ENCODE measurements around the gene SNIP1.

The SNIP1 gene

DNA sequence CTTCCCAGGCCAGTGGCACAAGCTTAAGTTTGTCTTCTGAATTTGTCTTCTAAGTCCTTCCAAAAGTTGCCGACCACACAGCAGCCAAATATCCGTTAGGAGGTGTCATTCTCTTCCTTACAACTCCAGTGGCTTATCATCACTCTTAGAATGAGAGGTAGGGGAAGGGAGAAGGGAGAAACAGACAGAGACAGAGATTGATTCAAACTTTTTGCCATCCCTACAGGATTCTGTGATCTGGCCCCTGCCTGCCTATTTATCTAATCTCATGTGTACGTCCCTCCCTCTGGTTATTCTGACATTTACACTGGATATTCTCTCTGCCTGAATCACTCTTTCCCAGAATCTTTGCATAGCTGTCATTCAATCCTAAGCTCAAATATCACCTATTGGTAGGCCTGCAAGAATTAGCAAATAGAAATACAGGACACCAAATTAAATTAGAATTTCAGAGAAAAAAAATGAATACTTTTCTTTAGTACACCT lies 42.1 kb upstream of the SNIP1 start:
- H3K14ac ChIP-seq (ENCODE audit: low read length in 2 of 2), result no peak overlapping the region
- no peak overlapping the region for H2BK120ac ChIP-seq (ENCODE audit: low read depth, low read length)
- peak overlapping the region; percentile 93 for H2AFZ ChIP-seq (ENCODE audit: low read depth, low read length)
- H3K9me3 ChIP-seq (ENCODE audit: control insufficient read depth, low read length), result no peaks in the 10 kb centered on the region
- H3K36me3 ChIP-seq (ENCODE audit: control insufficient read depth in 1 of 2, insufficient read depth in 2 of 2, low read depth in 1 of 2, low read length in 2 of 2), result peaks cover 3 to 25% of the 10 kb centered on the region in 2 experiments
- WGBS, result no CpG with 5 or more reads among the region's 3 CpGs
- no peak overlapping the region for H3K18ac ChIP-seq (ENCODE audit: low read depth in 1 of 2, low read length in 2 of 2)
- no peak overlapping the region for H3K4ac ChIP-seq (ENCODE audit: low read depth in 1 of 2, low read length in 2 of 2)
- H3K4me1 ChIP-seq (ENCODE audit: control insufficient read depth, insufficient read depth, low read depth, low read length), result peaks cover 4% of the 10 kb centered on the region
- no peak for DNase-seq
- peaks cover 0 to 4% of the 10 kb centered on the region in 2 experiments for H3K27me3 ChIP-seq (ENCODE audit: control insufficient read depth in 1 of 2, insufficient read depth in 1 of 2, low read length in 2 of 2)
- H3K27ac ChIP-seq (ENCODE audit: low read length, poor library complexity, severe bottlenecking), result no peak overlapping the region
- no peak overlapping the region for H2BK5ac ChIP-seq (ENCODE audit: low read depth, low read length, poor library complexity, severe bottlenecking)
- no peak overlapping the region for H2BK15ac ChIP-seq (ENCODE audit: low read depth, poor library complexity, severe bottlenecking)
- peak overlapping the region; percentile 99 for H3K9ac ChIP-seq (ENCODE audit: low read length)
- peak overlapping the region in 1 of 2 experiments; percentile 21 for H2BK12ac ChIP-seq (ENCODE audit: low read length in 2 of 2)
- no peak overlapping the region for H4K8ac ChIP-seq (ENCODE audit: low read length)
- H3K79me1 ChIP-seq (replicated peaks; ENCODE audit: low read length, poor library complexity, severe bottlenecking), result no peaks in the 10 kb centered on the region
- no peak overlapping the region for H2AK5ac ChIP-seq (ENCODE audit: low read length, severe bottlenecking)
- H3K23ac ChIP-seq (ENCODE audit: low read length in 2 of 2), result no peak overlapping the region
- peak overlapping the region; percentile 62 for H3K4me2 ChIP-seq (ENCODE audit: low read length, poor library complexity, severe bottlenecking)
- H4K91ac ChIP-seq (ENCODE audit: low read length), result no peak overlapping the region
- peak overlapping the region; percentile 58 to 99 for H3K4me3 ChIP-seq (ENCODE audit: insufficient read depth in 1 of 2, low read depth in 1 of 2, low read length in 2 of 2)

DNA sequence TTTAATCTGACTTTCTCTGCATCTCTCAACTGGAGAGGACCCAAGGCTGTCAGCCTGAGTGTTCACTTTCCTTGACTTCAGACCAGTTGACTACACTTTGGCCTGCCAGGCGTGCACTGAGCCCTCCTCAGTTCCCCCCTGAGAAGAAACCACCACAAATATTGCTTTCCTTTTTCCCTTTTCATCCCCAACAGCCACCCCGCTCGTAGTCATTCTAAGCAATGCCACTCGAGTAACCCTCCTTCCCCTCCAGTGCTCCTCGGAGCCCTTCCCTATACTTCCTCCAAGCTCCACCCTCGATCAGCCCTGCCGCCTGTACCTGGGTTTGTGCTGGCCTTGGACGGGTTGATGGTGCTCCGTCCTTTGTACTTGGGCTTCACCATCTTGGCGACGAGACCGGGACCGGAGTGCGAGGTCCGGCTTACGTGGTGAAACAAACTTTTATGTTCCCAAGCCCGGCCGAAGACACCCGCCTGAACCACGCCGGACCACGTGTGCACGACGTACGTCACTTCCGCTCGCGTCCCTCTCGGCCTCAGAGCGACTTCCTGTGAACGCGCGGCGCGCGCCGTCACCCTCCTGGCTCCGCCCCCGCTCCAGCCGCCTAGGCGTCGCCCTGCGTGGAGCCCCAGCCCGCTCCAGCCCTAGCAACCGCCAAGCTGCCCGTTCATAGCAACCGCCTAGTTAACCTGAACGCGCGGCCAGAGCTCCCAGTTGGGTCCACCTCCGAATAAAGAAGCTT lies 41.5 kb upstream of the SNIP1 start, which contains the start of gene GNL2:
TSS of gene GNL2 (minus strand) at position 498 of the 742 bp plus-strand sequence. CDS start at position 383, 115 bp downstream.
- H3K4me3 ChIP-seq (ENCODE audit: insufficient read depth in 1 of 2, low read depth in 1 of 2, low read length in 2 of 2), result peak within 1 kb of the TSS; percentile 90 to 99
- peaks cover 2% of the 10 kb centered on the region for H3K79me1 ChIP-seq (replicated peaks; ENCODE audit: low read length, poor library complexity, severe bottlenecking)
- peaks cover 4% of the 10 kb centered on the region for H3K4me1 ChIP-seq (ENCODE audit: control insufficient read depth, insufficient read depth, low read depth, low read length)
- peak; percentile 97 for DNase-seq
- no peak within 1 kb of the TSS for H2BK5ac ChIP-seq (ENCODE audit: low read depth, low read length, poor library complexity, severe bottlenecking)
- peaks cover 3 to 31% of the 10 kb centered on the region in 2 experiments for H3K36me3 ChIP-seq (ENCODE audit: control insufficient read depth in 1 of 2, insufficient read depth in 2 of 2, low read depth in 1 of 2, low read length in 2 of 2)
- H2BK15ac ChIP-seq (ENCODE audit: low read depth, poor library complexity, severe bottlenecking), result peak within 1 kb of the TSS; percentile 93
- H3K9ac ChIP-seq (ENCODE audit: low read length), result peak within 1 kb of the TSS; percentile 99
- H2BK120ac ChIP-seq (ENCODE audit: low read depth, low read length), result no peak within 1 kb of the TSS
- no peaks in the 10 kb centered on the region for H3K9me3 ChIP-seq (ENCODE audit: control insufficient read depth, low read length)
- H3K23ac ChIP-seq (ENCODE audit: low read length in 2 of 2), result no peak within 1 kb of the TSS
- no peak within 1 kb of the TSS for H2AK5ac ChIP-seq (ENCODE audit: low read length, severe bottlenecking)
- 0% methylated on average over 50 of the region's 51 CpGs for WGBS
- peak within 1 kb of the TSS; percentile 85 for H4K91ac ChIP-seq (ENCODE audit: low read length)
- H3K27ac ChIP-seq (ENCODE audit: low read length, poor library complexity, severe bottlenecking), result peak within 1 kb of the TSS; percentile 58
- H3K4ac ChIP-seq (ENCODE audit: low read depth in 1 of 2, low read length in 2 of 2), result peak within 1 kb of the TSS; percentile 14 to 84
- H3K27me3 ChIP-seq (ENCODE audit: control insufficient read depth in 1 of 2, insufficient read depth in 1 of 2, low read length in 2 of 2), result no peaks in the 10 kb centered on the region
- H2AFZ ChIP-seq (ENCODE audit: low read depth, low read length), result peak within 1 kb of the TSS; percentile 93
- H3K14ac ChIP-seq (ENCODE audit: low read length in 2 of 2), result no peak within 1 kb of the TSS
- peak within 1 kb of the TSS; percentile 87 for H3K4me2 ChIP-seq (ENCODE audit: low read length, poor library complexity, severe bottlenecking)
- peak within 1 kb of the TSS in 1 of 2 experiments; percentile 21 for H2BK12ac ChIP-seq (ENCODE audit: low read length in 2 of 2)
- H4K8ac ChIP-seq (ENCODE audit: low read length), result no peak within 1 kb of the TSS
- H3K18ac ChIP-seq (ENCODE audit: low read depth in 1 of 2, low read length in 2 of 2), result peak within 1 kb of the TSS; percentile 85 to 95

DNA sequence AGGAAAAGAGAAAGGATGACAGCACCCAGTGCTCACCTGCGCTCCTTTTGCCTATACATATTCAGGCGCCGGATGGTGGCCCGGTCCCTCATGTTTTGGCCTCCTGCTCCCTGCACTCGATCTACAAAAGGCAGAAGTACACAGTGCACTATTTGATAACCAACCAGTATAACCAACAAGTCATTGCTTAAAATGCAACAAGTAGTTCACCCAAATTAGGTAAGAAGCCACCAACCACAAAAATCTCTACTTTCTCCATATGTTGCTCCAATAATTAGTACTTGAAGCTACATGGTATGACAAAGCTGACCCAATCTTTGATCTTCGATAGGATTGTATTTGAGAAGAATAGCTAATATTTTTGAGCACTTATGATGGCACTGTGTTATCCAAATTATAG lies 39.6 kb upstream of the SNIP1 start:
- Histone ChIP-seq H3K18ac (ENCODE audit: low read depth in 1 of 2, low read length in 2 of 2) (no peak overlapping the region), H2AK5ac (ENCODE audit: low read length, severe bottlenecking) (no peak overlapping the region), H3K36me3 (ENCODE audit: control insufficient read depth in 1 of 2, insufficient read depth in 2 of 2, low read depth in 1 of 2, low read length in 2 of 2) (peaks cover 10 to 49% of the 10 kb centered on the region in 2 experiments), H2BK5ac (ENCODE audit: low read depth, low read length, poor library complexity, severe bottlenecking) (no peak overlapping the region), H2BK120ac (ENCODE audit: low read depth, low read length) (no peak overlapping the region), H3K14ac (ENCODE audit: low read length in 2 of 2) (no peak overlapping the region), H3K23ac (ENCODE audit: low read length in 2 of 2) (no peak overlapping the region), H3K4ac (ENCODE audit: low read depth in 1 of 2, low read length in 2 of 2) (no peak overlapping the region), H2BK12ac (ENCODE audit: low read length in 2 of 2) (no peak overlapping the region), H4K91ac (ENCODE audit: low read length) (no peak overlapping the region), H4K8ac (ENCODE audit: low read length) (no peak overlapping the region), H3K9ac (ENCODE audit: low read length) (no peak overlapping the region), H3K4me2 (ENCODE audit: low read length, poor library complexity, severe bottlenecking) (no peak overlapping the region), H3K27me3 (ENCODE audit: control insufficient read depth in 1 of 2, insufficient read depth in 1 of 2, low read length in 2 of 2) (no peaks in the 10 kb centered on the region), H2BK15ac (ENCODE audit: low read depth, poor library complexity, severe bottlenecking) (no peak overlapping the region), H3K9me3 (ENCODE audit: control insufficient read depth, low read length) (no peaks in the 10 kb centered on the region), H3K4me1 (ENCODE audit: control insufficient read depth, insufficient read depth, low read depth, low read length) (peaks cover 4% of the 10 kb centered on the region), H2AFZ (ENCODE audit: low read depth, low read length) (no peak overlapping the region), H3K4me3 (ENCODE audit: insufficient read depth in 1 of 2, low read depth in 1 of 2, low read length in 2 of 2) (peak overlapping the region in 1 of 2 experiments; percentile 99), H3K27ac (ENCODE audit: low read length, poor library complexity, severe bottlenecking) (no peak overlapping the region), H3K79me1 (replicated peaks; ENCODE audit: low read length, poor library complexity, severe bottlenecking) (peaks cover 7% of the 10 kb centered on the region)
- DNase-seq, result no peak
- WGBS, result 99% methylated on average over 5 of the region's 6 CpGs

DNA sequence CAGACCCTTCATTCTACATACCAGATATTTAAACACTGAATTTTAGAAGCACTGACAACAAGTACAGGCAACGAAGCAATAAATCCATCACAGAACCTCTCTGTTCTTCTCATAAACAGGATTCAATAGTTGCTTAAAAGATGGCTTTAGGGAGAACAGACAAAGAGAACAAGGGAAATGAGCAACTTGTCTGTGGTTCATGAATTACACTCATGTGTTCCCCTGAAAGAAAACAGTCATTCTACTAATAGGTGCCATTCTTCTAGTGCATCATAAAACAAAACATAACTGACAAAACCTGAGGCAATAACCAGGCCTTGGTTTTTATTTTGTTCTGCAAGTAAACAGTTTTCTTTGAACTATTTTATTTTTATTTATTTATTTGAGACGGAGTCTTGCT lies 34.8 kb upstream of the SNIP1 start:
- no peaks in the 10 kb centered on the region for H3K4me1 ChIP-seq (ENCODE audit: control insufficient read depth, insufficient read depth, low read depth, low read length)
- H2AFZ ChIP-seq (ENCODE audit: low read depth, low read length), result no peak overlapping the region
- H4K91ac ChIP-seq (ENCODE audit: low read length), result no peak overlapping the region
- WGBS, result 94% methylated on average over 2 of the region's 2 CpGs
- no peak overlapping the region for H4K8ac ChIP-seq (ENCODE audit: low read length)
- no peak overlapping the region for H2AK5ac ChIP-seq (ENCODE audit: low read length, severe bottlenecking)
- H3K9ac ChIP-seq (ENCODE audit: low read length), result peak overlapping the region; percentile 29
- H2BK5ac ChIP-seq (ENCODE audit: low read depth, low read length, poor library complexity, severe bottlenecking), result no peak overlapping the region
- no peak overlapping the region for H2BK15ac ChIP-seq (ENCODE audit: low read depth, poor library complexity, severe bottlenecking)
- H3K4me2 ChIP-seq (ENCODE audit: low read length, poor library complexity, severe bottlenecking), result no peak overlapping the region
- H3K14ac ChIP-seq (ENCODE audit: low read length in 2 of 2), result no peak overlapping the region
- no peak overlapping the region for H3K23ac ChIP-seq (ENCODE audit: low read length in 2 of 2)
- H3K79me1 ChIP-seq (replicated peaks; ENCODE audit: low read length, poor library complexity, severe bottlenecking), result peaks cover 14% of the 10 kb centered on the region
- no peak overlapping the region for H3K27ac ChIP-seq (ENCODE audit: low read length, poor library complexity, severe bottlenecking)
- H3K36me3 ChIP-seq (ENCODE audit: control insufficient read depth in 1 of 2, insufficient read depth in 2 of 2, low read depth in 1 of 2, low read length in 2 of 2), result peaks cover 18 to 91% of the 10 kb centered on the region in 2 experiments
- H2BK12ac ChIP-seq (ENCODE audit: low read length in 2 of 2), result no peak overlapping the region
- no peak overlapping the region for H3K4me3 ChIP-seq (ENCODE audit: insufficient read depth in 1 of 2, low read depth in 1 of 2, low read length in 2 of 2)
- no peak overlapping the region for H2BK120ac ChIP-seq (ENCODE audit: low read depth, low read length)
- no peak for DNase-seq
- no peak overlapping the region for H3K18ac ChIP-seq (ENCODE audit: low read depth in 1 of 2, low read length in 2 of 2)
- H3K27me3 ChIP-seq (ENCODE audit: control insufficient read depth in 1 of 2, insufficient read depth in 1 of 2, low read length in 2 of 2), result no peaks in the 10 kb centered on the region
- H3K4ac ChIP-seq (ENCODE audit: low read depth in 1 of 2, low read length in 2 of 2), result no peak overlapping the region
- no peaks in the 10 kb centered on the region for H3K9me3 ChIP-seq (ENCODE audit: control insufficient read depth, low read length)
